ENCODE data around the gene ZDHHC4.

DNA sequence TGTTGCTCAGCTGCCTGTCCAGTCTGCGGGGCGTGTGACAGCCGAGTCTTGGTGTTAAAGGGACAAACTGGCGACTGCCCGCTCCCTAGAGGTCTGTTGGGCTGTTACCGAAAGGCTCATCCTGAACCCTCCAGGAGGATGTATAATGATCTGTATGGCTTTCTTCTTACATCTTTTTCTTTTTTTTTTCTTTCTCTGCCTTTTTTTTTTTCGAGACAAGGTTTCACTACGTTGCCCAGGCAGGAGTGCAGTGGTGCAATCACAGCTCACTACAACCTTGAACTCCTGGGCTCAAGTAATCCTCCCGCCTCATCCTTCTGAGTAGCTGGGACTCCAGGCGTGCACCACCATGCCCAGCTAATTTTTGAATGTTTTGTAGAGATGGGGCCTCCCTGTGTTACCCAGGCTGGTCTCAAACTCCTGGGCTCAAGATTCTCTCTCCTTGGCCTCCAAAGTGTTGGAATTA lies 13.4 kb downstream of the ZDHHC4 start:
- TF ChIP-seq, protein P1, sequence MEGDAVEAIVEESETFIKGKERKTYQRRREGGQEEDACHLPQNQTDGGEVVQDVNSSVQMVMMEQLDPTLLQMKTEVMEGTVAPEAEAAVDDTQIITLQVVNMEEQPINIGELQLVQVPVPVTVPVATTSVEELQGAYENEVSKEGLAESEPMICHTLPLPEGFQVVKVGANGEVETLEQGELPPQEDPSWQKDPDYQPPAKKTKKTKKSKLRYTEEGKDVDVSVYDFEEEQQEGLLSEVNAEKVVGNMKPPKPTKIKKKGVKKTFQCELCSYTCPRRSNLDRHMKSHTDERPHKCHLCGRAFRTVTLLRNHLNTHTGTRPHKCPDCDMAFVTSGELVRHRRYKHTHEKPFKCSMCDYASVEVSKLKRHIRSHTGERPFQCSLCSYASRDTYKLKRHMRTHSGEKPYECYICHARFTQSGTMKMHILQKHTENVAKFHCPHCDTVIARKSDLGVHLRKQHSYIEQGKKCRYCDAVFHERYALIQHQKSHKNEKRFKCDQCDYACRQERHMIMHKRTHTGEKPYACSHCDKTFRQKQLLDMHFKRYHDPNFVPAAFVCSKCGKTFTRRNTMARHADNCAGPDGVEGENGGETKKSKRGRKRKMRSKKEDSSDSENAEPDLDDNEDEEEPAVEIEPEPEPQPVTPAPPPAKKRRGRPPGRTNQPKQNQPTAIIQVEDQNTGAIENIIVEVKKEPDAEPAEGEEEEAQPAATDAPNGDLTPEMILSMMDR (IDR thresholded peaks at IDR 0.05), result no peak
- TF ChIP-seq POLR2A (IDR thresholded peaks at IDR 0.05), result no peak
